Measurements from ENCODE around the gene MBD4. TPM values are rescaled to one million over a fixed set of nuclear protein-coding genes. Genes with fewer than 3 reads are reported as not detected.
"Not testable (repeated sequence)": the region's sequence is repeated elsewhere in the genome, so short reads cannot be mapped to it uniquely, and the experiment has no call there.

MBD4 gene
- total RNA-seq = 10 to 100 TPM; 47.1 to 47.4 TPM

DNA sequence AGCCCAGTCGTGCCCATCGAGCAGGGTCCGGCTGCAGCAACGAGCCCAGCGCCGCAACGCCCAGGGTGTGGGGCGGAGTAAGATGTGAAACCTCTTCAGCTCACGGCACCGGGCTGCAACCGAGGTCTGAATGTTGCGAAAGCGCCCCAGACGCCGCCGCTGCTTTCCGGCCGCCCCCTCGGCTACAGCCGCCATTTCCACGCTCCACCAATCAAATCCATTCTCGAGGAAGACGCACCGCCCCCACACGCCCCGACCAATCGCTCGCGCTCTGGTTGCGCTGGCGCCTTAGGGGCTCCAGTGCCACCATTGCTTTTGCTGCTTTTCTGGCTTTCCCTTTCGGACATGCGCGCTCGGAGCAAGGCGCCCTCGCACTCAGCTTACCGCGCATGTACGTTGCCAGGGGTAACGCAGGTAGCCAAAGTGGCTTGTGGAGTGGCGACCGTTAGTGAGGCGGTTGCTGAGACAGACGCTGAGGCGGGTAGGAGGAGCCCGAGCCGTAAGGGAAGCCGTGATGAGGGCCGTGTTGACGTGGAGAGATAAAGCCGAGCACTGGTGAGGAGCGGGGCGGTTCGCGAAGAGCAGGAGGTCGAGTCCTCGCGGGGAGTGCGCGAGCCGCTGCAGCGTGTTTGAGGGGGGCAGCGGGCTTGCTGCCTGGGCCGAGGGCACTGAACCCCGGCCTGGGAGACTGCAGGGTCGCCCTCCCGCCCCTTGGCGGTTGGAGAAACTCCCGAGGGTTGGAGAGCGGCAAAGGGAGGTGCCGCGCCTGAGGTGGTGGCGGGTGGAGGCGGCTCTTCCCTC lies at the start of gene MBD4, which contains the start of gene IFT122:
Gene MBD4 (minus strand): TSS at position 132 of the 801 bp plus-strand sequence. CDS start 115 bp downstream, at position 17.
Gene IFT122 (plus strand): TSS at position 408 of the 801 bp plus-strand sequence. CDS start 107 bp downstream, at position 515.
- Mint-ChIP-seq H3K4me1 (peaks cover 66% of the 10 kb centered on the region), H3K27ac (peak within 1 kb of the TSS; percentile 94), H3K36me3 (ENCODE audit: low read depth) (peaks cover 39% of the 10 kb centered on the region), H3K27me3 (no peaks in the 10 kb centered on the region), H3K9me3 (no peaks in the 10 kb centered on the region), H3K4me3 (peak within 1 kb of the TSS; percentile 87)
- DNase-seq = peak; percentile 100
- CTCF ChIA-PET = interaction anchor here (0.8 to 2.7 kb wide), 6 partner anchors 12 to 124 kb away, joined by 3 to 17 read pairs (median 5); a partner anchor contains a TSS
- POLR2A ChIA-PET = interaction anchor here (0.7 to 6.0 kb wide), 24 partner anchors 10 to 790 kb away, joined by 3 to 76 read pairs (median 5); partner anchors contain the start of genes ACAD9, EFCAB12, RAB43 and RPN1

DNA sequence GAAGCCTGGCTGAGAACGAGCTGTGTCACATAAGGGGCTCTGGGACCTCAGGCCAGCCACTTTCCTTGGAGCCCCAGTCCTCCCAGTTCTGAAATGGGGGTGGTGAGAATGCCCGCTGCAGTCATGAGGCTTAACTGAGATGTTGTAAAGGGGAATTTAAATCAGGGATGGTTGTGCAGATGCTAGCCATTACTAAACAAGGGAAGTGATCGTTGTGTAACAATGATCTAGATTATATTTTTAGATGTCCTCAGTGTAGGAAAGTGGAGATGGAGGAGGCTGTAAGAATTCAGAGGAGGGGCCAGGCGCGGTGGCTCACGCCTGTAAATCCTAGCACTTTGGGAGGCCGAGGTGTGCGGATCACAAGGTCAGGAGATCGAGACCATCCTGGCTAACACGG lies 49.5 kb upstream of the MBD4 start:
- H3K9me3 Mint-ChIP-seq; H3K4me3 Mint-ChIP-seq; H3K27me3 Mint-ChIP-seq; H3K4me1 Mint-ChIP-seq; H3K36me3 Mint-ChIP-seq (ENCODE audit: low read depth); DNase-seq; POLR2A ChIA-PET; H3K27ac Mint-ChIP-seq: not testable (repeated sequence)
- CTCF ChIA-PET = interaction anchor here (1.4 to 2.6 kb wide), 6 partner anchors 10 to 333 kb away, joined by 3 to 16 read pairs (median 8); no protein-coding TSS in a partner anchor

DNA sequence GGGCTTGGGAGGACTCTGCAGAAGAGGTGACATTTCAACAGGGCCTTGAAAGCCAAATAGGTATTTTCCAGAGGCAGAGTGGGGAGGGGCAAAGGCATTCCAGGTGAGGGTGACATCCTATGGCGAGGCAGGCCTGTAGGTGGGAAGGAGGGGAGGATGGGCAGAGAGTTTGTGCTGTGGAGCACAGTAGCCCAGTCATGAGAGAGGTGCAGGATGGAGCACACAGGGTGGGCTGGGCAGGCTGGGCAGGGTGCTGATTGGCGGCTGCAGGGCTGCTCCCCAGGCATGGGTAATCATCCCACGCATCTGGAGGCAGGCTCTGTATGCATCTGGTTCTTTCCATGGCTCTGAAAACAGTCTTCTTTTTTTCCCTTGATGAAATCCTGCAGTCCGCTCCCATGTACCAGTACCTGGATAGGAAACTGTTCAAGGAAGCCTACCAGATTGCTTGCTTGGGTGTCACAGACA lies 48.2 kb upstream of the MBD4 start:
- H3K27ac Mint-ChIP-seq; POLR2A ChIA-PET; H3K36me3 Mint-ChIP-seq (ENCODE audit: low read depth); H3K4me1 Mint-ChIP-seq; H3K27me3 Mint-ChIP-seq; H3K9me3 Mint-ChIP-seq; CTCF ChIA-PET; H3K4me3 Mint-ChIP-seq; DNase-seq: not testable (repeated sequence)

DNA sequence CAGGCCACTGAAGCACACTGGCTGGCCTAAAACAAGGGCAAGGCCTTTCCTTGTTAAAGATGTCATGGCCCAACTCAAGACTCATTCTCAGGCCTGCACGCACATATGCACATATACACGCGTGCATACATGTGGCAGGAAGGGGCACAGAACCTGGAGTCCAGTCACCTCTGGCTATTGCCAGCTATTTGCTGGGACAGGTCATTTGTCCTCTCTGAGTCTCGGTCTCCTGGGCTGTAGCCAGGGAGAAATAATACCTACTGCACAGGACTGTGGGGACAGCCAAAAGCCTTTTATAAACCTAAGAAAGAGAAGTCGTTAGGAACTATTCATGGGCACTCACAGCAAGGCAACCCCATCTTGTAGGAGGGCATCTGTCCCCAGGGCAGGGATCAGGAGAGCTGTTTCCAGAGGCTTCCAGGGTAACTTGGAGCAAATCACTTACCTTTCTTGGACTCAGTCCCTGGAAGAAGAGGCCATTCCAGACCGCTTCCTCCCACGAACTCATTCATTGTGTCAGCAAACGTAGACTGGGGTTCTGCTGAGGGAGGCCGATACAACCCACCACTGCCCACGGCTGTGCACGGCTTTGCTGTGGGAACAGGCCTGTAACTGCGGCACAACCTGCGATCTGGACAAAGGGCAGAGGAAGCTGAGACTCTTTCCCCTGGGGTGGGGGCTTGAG lies 47.6 kb upstream of the MBD4 start:
- Mint-ChIP-seq H3K36me3 (ENCODE audit: low read depth) (no peaks in the 10 kb centered on the region), H3K27ac (no peak overlapping the region), H3K9me3 (no peaks in the 10 kb centered on the region), H3K4me3 (no peak overlapping the region), H3K4me1 (peaks cover 5% of the 10 kb centered on the region), H3K27me3 (no peaks in the 10 kb centered on the region)
- CTCF ChIA-PET = interaction anchor here (1.4 kb wide), 1 partner anchor 104 kb away, joined by 6 read pairs; no protein-coding TSS in a partner anchor
- POLR2A ChIA-PET = interaction anchor here (1.3 kb wide), 1 partner anchor 90 kb away, joined by 5 read pairs; no protein-coding TSS in a partner anchor
- DNase-seq = no peak

DNA sequence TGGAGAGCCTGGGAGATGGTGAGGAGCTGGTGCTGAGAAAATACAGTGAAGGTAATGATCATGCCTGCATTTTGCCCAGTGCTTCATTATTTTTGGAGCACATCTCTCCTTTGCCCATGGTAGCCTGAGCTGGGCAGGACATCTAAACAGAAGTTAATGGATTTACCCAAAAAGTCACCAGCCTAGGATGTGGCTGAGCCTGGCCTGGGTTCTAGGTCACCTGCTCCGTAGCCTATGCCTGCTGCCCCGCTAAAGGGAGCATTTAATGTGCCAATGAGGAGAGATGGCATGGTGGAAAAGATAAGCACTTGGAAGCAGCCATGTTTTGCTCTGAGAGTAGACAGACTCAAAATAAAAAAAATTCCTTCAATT lies 46.9 kb upstream of the MBD4 start:
- DNase-seq = no peak
- ChIA-PET CTCF (interaction anchor here (0.7 to 1.4 kb wide), 2 partner anchors 103 to 506 kb away, joined by 3 to 6 read pairs; no protein-coding TSS in a partner anchor), POLR2A (interaction anchor here (1.3 to 1.8 kb wide), 2 partner anchors 46 to 90 kb away, joined by 5 read pairs; partner anchors contain the start of genes IFT122 and MBD4)
- peaks cover 12% of the 10 kb centered on the region for H3K4me1 Mint-ChIP-seq
- no peak overlapping the region for H3K27ac Mint-ChIP-seq
- H3K36me3 Mint-ChIP-seq (ENCODE audit: low read depth) = peaks cover 6% of the 10 kb centered on the region
- H3K4me3 Mint-ChIP-seq = no peak overlapping the region
- H3K27me3 Mint-ChIP-seq = no peaks in the 10 kb centered on the region
- no peaks in the 10 kb centered on the region for H3K9me3 Mint-ChIP-seq

DNA sequence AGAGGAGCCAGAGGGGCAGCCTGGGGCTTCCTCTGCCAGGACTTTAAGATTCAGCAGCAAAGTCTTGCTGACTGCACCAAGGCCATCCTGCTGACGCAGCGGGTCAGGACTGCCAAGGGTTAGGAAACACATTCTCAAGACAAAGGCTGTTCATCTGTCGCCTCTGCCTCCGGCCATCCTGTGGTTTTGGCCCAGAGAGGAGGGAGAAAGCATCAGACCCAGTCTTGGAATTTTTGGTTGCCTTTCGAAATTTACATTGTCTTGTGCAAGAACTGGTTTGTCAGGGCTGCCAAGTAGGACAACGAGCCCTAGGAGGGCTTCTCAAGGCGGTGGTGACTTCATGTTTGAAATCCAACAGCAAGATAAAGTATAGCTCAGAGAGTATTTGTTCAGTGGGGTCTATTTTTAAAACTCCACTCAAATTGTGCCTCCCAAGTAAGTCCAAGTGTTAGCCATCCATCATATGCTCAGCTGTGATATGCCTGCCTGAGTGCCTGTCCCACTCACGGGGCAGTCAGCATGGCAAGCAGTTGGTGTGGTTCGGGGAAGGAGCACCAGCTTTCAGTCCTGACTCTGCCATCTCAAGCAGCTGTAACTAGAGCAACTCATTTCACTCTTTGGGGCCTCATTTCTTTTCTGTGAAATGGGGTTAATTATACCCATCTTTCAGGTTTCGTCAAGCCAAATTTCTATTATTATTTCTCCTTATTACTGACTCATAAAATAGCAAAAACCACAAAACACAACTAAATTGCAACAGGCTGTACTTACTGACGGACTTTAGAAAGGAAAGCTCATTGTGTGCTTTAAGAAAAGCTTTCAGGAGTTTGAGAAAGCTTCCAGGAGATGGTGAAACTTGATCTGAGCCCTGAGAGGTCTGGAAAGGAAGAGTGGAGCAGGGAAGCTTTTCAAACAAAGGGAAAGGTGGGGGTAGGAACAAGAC lies 46.2 kb upstream of the MBD4 start:
- H3K36me3 Mint-ChIP-seq (ENCODE audit: low read depth) = peaks cover 6% of the 10 kb centered on the region
- H3K27me3 Mint-ChIP-seq = no peaks in the 10 kb centered on the region
- CTCF ChIA-PET = interaction anchor here (0.7 to 1.4 kb wide), 2 partner anchors 103 to 506 kb away, joined by 3 to 6 read pairs; no protein-coding TSS in a partner anchor
- H3K27ac Mint-ChIP-seq = no peak overlapping the region
- no peaks in the 10 kb centered on the region for H3K9me3 Mint-ChIP-seq
- DNase-seq = no peak
- POLR2A ChIA-PET = interaction anchor here (1.3 to 1.8 kb wide), 2 partner anchors 46 to 91 kb away, joined by 5 read pairs; partner anchors contain the start of genes IFT122 and MBD4
- H3K4me1 Mint-ChIP-seq = peaks cover 14% of the 10 kb centered on the region
- no peak overlapping the region for H3K4me3 Mint-ChIP-seq

DNA sequence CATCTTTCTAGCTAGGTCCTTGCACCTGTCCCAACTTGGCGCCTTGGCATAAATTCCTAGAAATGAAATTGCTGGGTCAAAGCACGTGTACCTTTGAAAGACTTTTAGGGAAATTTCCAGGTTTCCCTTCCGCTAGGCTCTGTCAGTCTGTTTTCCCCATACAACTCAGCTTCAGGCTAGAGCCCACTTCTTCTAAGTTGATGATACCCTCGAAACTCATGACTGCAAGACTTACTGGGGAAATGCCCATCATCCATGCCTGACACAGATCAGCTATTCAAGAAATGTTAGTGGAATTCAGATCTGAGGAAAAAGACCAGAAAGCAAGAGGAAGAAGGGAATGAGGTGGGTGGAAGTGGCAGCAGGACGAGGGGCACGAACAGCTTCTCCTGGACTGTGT lies 45.4 kb upstream of the MBD4 start:
- H3K27me3 Mint-ChIP-seq; H3K27ac Mint-ChIP-seq; H3K36me3 Mint-ChIP-seq (ENCODE audit: low read depth); CTCF ChIA-PET; DNase-seq; H3K4me3 Mint-ChIP-seq; H3K9me3 Mint-ChIP-seq: not testable (repeated sequence)
- POLR2A ChIA-PET = interaction anchor here (1.8 kb wide), 1 partner anchor 45 kb away, joined by 5 read pairs; the partner anchor contains the start of genes IFT122 and MBD4
- H3K4me1 Mint-ChIP-seq = peaks cover 14% of the 10 kb centered on the region

DNA sequence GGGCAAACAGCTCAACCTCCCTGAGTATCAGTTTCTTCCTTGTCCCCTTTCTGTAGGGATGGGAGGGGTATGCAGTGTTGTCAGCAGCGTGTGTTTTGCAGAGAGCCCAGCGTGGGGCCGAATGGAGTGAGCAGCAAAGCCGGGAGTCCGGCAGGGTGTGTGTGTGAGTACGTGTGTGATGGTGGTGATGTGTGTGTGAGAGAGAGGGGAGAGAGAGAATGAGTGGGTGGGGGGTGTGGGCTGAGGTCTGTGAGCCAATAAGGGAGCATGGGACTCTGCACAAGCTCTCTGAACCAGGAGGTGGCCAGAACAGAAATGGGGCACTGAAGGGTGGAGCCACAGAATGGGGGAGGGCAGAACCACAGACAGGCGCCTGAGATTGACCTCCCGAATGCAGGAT lies 44.1 kb upstream of the MBD4 start:
- ChIA-PET CTCF (no interaction called here), POLR2A (no interaction called here)
- peaks cover 9% of the 10 kb centered on the region for H3K36me3 Mint-ChIP-seq (ENCODE audit: low read depth)

DNA sequence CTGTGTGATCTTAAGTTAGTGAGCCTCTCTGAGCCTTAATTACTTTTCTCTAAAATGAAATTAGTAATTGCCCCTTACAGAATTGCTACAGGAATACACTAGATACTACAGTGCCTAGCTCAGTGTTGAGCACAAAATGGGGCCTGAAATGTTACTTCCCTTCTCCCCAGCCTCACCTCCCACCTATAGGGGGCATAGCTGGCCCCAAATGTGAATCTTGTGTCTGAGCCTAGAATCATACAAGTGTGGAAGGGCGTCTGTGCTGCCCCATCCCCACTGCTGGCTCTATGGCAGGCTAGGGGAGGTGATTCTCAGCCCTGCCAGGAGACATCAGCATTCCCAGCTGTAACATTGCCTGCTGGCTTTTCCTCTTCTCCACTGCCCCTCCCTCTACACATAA lies 43.0 kb upstream of the MBD4 start:
- no peak for DNase-seq
- Mint-ChIP-seq H3K36me3 (ENCODE audit: low read depth) (peaks cover 9% of the 10 kb centered on the region), H3K4me3 (no peak overlapping the region), H3K4me1 (peaks cover 14% of the 10 kb centered on the region), H3K27ac (no peak overlapping the region), H3K9me3 (no peaks in the 10 kb centered on the region), H3K27me3 (no peaks in the 10 kb centered on the region)
- POLR2A ChIA-PET = no interaction called here
- CTCF ChIA-PET = no interaction called here

More for the DNA sequence above, 44.1 kb upstream of the MBD4 start:
- Mint-ChIP-seq H3K4me1 (peaks cover 14% of the 10 kb centered on the region), H3K9me3 (no peaks in the 10 kb centered on the region), H3K27me3 (no peaks in the 10 kb centered on the region), H3K4me3 (no peak overlapping the region), H3K27ac (no peak overlapping the region)
- no peak for DNase-seq

DNA sequence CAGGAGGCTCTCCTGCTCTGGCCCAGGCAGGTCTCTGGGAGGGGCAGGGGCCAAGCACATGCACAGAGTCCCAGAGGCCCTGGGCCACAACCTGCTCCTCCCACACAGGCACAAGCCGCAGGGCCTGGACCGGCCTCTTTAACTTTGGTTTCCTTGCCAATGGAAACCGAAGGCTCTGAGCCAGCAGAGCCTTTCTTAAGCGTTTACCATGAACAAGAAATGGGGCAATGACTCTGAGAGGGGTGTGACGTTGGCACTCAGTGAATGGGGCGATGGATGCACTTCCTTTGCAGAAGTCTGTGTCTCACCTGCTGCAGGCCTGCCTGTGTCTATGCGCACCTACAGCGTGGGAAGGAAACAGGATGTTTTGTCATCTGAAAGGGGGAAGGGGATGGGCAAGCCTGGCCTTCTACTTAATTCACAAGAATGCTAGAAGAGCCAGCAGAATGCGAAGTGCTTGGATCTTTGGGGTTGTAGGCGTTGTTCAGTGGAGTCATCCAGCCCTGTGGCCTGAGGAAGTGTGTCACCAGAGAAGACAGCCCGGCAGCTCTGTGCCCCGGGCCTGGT lies 42.1 kb upstream of the MBD4 start:
- peak; percentile 41 for DNase-seq
- H3K4me3 Mint-ChIP-seq = no peak overlapping the region
- CTCF ChIA-PET = interaction anchor here (1.8 kb wide), 1 partner anchor 98 kb away, joined by 5 read pairs; no protein-coding TSS in a partner anchor

DNA sequence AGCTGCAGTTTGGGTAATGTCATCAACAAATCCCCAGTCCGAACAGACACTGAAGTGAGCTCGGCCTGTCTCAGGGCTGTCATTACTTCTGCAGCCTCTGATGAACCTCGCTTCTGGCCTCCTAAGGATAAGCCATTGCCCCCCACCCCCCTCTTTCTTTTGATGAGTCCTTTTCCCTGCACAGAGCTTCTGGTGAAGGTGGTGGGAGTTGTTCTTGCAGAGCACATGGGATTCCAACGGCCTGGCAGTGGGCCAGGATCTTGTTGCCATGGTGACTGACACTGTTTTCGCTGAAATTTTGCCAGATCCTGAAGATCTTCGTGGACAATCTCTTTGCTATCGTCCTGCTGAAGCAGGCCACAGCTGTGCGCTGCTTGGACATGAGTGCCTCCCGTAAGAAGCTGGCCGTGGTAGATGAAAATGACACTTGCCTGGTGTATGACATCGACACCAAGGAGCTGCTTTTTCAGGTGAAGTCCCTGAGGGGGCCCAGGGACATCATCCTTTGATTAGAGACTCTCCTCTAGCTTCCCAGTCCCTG lies 41.5 kb upstream of the MBD4 start:
- not testable (repeated sequence) for H3K27me3 Mint-ChIP-seq, H3K9me3 Mint-ChIP-seq, DNase-seq, H3K4me3 Mint-ChIP-seq
- Mint-ChIP-seq H3K4me1 (peaks cover 12% of the 10 kb centered on the region), H3K36me3 (ENCODE audit: low read depth) (peaks cover 17% of the 10 kb centered on the region), H3K27ac (peak overlapping the region; percentile 50)
- ChIA-PET CTCF (interaction anchor here (1.0 to 3.5 kb wide), 3 partner anchors 9 to 98 kb away, joined by 3 to 16 read pairs (median 5); no protein-coding TSS in a partner anchor), POLR2A (interaction anchor here (0.7 kb wide), 1 partner anchor 41 kb away, joined by 3 read pairs; the partner anchor contains the start of gene IFT122)

More for the DNA sequence above, 42.1 kb upstream of the MBD4 start:
- Mint-ChIP-seq H3K27me3 (no peaks in the 10 kb centered on the region), H3K4me1 (peaks cover 14% of the 10 kb centered on the region), H3K9me3 (no peaks in the 10 kb centered on the region), H3K27ac (peak overlapping the region; percentile 50), H3K36me3 (ENCODE audit: low read depth) (peaks cover 11% of the 10 kb centered on the region)
- POLR2A ChIA-PET = no interaction called here
